ENCODE results near the gene HSF4.

Gene HSF4

GRCh38 chr16:67184453-67184994 is 20.0 kb downstream of the HSF4 start:
- TF ChIP-seq, protein P1, sequence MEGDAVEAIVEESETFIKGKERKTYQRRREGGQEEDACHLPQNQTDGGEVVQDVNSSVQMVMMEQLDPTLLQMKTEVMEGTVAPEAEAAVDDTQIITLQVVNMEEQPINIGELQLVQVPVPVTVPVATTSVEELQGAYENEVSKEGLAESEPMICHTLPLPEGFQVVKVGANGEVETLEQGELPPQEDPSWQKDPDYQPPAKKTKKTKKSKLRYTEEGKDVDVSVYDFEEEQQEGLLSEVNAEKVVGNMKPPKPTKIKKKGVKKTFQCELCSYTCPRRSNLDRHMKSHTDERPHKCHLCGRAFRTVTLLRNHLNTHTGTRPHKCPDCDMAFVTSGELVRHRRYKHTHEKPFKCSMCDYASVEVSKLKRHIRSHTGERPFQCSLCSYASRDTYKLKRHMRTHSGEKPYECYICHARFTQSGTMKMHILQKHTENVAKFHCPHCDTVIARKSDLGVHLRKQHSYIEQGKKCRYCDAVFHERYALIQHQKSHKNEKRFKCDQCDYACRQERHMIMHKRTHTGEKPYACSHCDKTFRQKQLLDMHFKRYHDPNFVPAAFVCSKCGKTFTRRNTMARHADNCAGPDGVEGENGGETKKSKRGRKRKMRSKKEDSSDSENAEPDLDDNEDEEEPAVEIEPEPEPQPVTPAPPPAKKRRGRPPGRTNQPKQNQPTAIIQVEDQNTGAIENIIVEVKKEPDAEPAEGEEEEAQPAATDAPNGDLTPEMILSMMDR (conservative IDR thresholded peaks at IDR 0.05), result no peak
- H3K27ac ChIP-seq, result peak overlapping the region; percentile 85

DNA sequence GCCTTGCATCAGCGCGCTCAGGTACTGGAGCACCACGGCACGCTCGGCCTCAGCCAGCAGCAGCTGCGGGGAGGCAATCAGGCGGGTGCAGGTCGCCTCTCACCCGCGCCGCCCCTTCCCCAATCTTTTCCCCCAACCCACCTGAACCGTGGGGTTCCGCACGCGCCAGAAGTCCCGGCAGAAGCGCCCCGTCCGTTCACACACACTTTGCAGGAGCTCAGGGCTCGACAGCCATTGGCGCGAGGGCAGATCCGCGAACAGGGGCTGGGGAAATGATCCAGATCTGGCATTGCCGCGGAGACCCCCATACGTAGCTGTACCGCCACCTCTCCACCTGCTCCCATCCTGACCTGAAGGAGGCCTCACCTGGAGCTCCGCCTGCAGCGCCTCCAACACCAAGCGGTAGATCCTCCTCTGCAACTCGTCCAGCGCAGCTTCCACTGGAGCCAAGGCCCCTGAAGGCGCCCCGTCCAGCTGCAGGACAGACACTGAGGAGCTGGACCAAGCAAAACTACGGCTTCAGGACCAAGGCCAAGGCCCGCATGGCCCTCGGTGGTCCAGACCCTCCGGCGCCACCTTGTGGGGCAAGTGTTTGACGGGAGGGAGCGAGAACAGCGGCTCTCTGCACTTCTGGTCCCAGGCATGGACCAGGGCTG is 20.6 kb downstream of the HSF4 start:
- TF ChIP-seq, protein P1 (conservative IDR thresholded peaks at IDR 0.05), result no peak
- H3K27ac ChIP-seq, result peak overlapping the region; percentile 85

GRCh38 chr16:67185651-67186134 is 21.1 kb downstream of the HSF4 start:
- TF ChIP-seq, protein P1 (conservative IDR thresholded peaks at IDR 0.05), result no peak
- H3K27ac ChIP-seq, result no peak overlapping the region

DNA sequence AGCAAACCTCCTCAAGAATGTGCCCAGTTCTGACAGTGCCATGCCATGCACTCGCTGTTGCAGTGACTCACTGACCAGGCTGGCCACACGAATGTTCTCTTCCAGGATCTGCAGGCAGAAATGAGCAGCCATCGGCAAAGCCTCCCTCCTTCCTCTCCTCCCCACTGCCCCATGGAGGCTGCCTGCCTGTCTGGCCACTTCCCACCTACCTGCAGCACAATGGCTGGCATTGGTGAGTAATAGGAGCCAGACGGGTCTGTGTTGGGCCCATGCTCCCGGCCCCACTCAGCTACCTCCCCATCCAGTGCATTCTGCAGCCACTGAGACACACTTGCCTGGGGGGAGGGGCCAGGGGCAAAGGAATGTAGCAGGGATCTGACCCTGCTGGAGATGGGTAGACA is 22.0 kb downstream of the HSF4 start:
- TF ChIP-seq, protein P1 (conservative IDR thresholded peaks at IDR 0.05), result no peak
- H3K27ac ChIP-seq, result no peak overlapping the region

DNA sequence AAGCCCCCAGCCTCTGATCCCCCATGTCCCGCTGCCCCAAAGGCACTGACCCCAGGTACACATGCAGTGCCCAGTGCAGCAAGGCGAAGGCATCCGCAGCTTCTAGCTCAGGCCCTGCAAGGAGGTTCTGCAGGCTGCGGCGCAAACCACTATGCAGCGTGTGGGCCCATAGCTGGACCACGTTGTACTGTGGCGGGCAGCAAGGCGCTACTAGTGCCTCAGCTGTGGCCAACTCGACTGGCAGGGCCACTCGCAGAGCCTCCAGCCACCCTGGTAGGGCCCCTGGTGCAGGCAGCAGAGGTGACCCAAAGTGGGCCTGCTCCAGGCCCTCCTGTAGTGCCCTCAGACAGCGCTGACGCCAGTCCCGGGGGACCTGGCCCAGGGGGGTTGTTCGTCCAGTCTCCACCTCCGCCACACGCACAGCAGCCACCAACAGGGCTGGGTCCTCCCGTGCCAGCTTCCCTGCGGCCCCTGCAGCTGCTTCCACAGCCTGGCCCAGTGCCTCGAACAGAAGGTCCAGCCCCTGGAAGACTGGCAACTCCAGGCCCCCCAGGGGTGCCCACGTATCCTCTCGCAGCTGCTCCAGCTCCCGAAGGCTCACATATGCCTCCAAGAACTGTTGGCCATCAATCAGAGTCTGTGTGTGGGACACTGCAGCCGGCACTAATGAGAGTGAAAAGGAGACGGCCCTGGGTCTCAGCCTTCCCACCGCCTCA is 22.8 kb downstream of the HSF4 start:
- TF ChIP-seq, protein P1 (conservative IDR thresholded peaks at IDR 0.05), result no peak
- H3K27ac ChIP-seq, result no peak overlapping the region

- TF ChIP-seq, protein P1 (conservative IDR thresholded peaks at IDR 0.05), result no peak
- H3K27ac ChIP-seq, result no peak overlapping the region
Measured at GRCh38 chr16:67188323-67188722, 23.8 kb downstream of the HSF4 start.

DNA sequence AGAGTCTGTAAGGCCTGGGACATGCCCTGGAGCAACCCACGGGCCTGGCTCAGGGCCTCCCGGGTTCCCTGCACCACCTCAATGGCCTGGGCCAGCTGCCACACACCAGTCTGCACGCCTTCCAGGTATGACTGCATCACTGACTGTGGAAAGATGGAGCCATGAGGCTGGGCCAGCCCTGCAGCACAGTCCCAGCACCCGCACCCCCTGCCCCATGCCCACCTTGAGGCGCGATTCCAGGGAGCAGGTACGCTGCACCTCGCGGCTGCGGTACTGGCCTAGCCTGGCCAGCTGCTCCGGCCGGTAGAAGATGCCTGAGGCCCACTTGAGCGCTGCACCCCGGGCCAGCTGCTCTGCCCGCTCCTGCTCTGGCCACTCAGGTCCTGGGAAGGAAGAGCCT is 24.3 kb downstream of the HSF4 start:
- H3K27ac ChIP-seq, result no peak overlapping the region
- TF ChIP-seq, protein P1 (conservative IDR thresholded peaks at IDR 0.05), result no peak
